ENCODE data around the gene CDHR3. TPM values are rescaled to one million over a fixed set of nuclear protein-coding genes. Genes with fewer than 3 reads are reported as not detected.

CDHR3 gene
- total RNA-seq, 1 experiment from 2014 or later: 5.0 TPM

DNA sequence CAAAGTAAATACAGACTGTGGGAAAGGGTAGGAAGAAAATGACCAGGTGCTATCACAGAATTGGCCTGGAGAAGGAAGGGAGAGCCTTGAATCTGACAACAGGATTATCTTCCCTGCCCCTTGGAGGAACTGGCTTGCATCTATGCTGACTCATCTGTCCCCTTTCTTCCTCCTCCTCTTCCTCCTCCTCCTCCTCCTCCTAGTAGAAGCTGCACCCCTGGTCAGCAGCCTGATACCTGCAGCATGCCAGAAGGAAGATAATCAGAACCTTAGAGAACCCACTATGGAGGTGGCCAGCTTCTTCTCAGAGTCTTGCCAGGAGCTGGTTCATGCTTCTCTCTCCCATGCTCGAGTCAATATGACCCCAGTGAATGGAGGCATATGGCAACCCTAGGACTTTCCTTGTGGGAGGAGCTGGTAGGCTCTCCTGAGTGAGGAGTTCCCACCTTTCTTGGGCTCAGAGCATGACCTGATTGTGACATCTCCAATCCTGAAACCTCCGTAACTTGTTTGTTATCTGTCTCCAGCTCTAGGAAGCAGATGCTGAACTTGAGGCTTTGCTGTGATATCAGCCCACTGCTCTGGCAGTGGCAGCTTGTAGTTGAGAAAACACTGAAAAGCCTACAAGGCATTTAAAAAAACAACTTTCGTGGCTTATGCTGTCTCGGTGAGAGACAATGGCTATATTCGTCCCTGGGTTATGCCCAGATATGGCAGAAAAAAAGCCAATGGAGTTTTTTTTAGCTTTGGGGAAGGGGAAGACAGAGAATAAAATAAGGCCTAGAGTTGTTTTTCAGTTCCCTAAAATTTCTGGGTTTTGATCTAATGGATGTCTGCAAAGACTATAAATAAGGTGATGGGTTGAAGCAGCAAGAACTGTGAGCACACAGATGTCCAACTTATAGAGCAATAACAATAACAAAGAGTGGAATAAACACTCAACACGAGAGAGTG lies 60.6 kb downstream of the CDHR3 start:
- DNase-seq (ENCODE audit: low read depth): no peak

DNA sequence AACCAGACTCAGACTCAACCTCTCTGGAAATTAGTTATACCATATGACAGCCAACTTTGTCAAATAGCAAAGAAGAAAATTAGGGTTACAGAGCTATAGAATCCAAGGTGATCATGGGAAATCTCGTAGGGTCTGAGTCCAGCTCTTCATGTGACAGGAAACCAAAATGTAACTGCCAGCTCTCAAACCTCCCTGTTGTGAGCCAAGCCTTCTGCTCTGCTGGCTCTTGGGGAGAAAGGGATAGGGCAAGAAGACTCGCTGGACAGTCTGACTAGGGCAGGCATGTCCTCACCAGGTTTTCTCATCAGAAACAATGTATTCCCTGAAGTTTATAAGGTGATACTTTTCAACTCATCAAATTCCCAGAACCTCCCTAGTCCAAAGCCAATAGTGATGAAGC lies 63.0 kb downstream of the CDHR3 start:
- no peak for DNase-seq (ENCODE audit: low read depth)

DNA sequence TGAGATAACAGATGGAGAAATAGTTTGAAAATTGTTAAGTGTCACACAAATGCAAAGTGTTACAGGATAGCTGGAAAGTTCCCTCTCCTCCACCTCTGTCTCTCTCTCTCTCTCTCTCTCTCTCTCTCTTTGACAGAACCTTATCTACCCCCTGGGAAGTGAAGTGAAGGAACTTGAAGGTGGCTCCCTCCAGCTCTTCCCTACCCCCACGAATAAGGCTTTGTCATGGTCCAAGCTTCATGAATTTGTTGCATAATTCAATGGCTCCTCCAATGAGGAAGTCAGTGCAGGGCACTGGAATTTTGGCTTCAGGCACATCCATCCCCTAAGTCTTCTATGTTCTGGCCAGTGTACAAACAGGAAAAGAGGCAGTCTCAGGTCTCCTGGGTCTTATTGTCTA lies 66.4 kb downstream of the CDHR3 start:
- no peak for DNase-seq (ENCODE audit: low read depth)

DNA sequence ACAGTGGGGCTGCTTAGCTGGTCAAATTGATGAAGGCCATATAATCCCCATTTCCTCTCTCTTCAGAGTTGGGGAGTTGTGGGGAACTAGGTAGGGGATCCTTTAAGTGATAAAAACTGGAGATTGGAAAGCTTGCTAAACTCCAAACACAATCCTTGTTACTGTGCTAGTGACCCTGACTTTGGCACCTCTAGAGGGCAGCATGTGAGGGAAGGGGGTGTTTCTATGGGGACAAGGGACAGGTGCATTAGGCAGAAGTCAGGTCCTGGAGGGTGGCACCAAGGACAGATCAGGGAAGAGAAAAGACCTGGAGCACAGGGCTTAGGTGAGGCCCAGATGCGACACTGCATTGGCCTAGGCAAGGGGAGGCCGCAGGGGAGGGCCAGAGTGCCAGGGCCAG lies 66.9 kb downstream of the CDHR3 start:
- DNase-seq (ENCODE audit: low read depth): no peak

DNA sequence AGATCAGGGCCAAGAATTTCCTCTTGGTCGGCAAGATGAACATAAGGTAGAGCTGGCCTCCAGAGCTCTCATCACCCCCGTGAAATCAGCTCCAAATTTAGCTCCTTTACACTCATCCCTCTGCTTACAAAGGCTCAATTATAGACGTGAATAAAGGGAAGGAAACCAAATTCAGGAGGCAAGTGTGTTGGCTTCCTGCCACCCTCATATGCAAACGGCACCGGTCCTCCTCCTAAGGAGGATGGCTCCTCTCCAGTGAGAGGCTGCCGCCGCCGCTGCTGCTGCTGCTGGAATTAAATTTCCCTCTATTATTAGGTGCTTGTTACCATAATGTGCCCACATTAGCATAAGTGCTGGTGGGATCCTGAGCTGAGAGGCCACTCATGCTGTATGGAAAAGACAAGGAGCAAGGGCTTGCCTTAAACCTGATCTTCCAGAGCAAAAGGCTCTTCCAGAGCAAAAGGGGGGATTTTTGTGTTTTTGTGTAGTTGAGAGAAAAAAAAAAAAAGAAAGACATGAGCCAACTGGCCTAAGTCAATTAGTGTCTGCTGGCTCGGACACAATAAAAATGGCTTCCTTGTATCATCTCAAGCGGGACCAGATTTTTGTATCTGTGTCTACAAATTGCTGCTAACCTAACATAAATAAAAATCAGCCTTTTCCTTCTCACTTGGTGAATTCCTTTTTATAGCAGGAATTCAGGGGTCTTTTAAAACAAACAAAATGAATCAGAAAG lies 68.4 kb downstream of the CDHR3 start:
- DNase-seq (ENCODE audit: low read depth): no peak

DNA sequence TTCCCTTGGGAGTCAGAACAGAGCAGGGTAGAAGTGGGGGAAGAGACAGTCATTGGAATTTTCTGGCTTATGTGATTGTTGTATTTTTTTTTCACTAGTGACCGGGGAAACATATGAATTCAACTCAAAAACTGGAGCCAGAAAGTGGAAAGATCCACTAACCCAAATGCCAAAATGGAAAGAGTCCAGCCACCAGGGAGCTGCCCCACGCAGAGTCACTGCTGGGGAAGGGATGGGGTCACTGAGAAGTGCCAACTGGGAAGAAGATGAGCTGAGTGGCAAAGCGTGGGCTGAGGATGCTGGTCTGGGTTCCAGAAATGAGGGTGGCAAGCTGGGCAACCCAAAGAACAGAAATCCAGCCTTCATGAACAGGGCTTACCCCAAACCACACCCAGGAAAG lies 69.2 kb downstream of the CDHR3 start:
- DNase-seq (ENCODE audit: low read depth): no peak

DNA sequence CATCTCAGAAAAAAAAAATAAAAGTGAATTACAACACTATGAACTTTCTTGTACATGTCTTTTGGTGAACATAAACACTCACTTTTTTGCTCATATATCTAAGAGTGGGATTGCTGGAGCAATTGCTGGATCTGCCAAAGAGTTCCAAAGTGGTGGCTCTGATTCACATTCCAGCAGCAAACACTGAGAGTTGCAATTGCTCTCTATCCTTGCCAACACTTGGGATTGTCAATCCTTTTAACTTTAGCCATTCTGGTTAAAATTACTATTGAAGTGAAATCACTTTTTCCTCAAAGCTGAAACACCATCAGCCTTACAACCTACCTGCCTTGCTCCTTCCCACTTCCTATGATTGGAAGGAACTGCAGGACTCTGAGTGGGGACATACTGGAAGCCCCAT lies 70.7 kb downstream of the CDHR3 start:
- no peak for DNase-seq (ENCODE audit: low read depth)

DNA sequence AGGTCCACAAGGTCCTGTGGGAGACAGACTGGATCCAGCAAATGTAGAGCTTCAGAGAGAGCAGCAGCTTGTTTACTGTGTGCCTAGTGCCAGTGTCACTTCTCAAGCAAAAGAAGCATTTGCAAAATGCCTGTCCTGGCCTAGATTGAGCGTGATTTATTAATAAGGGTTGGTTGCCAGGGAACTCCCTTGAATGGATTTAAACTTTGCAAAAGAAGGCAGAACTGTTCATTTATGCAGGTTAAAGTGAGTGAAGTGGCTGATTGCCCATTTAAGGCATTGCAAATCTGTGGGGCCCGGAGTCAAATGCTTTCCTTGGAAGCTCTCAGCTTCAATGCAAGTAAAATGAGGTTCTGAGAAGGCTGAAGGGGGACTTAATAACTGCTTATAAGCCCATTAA lies 71.3 kb downstream of the CDHR3 start:
- DNase-seq (ENCODE audit: low read depth): no peak

DNA sequence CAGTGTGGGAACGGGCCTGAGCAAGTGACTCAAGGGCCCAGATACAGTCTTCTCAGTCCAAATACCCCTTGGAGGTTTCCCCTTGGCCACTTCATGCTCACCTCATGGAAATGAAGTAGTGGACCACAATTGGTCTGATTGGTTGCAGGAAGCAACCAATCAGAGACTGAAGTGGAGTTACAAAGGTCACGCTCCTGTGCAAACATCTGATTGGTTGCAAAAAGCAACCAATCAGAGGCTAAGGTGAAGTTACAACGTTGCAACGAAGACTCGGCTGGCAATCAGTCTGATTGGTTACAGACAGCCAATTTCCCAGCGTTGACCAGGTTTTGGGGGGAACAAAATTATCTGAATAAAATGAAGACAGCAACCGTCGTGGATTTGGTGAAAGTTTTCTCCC lies 72.5 kb downstream of the CDHR3 start:
- DNase-seq (ENCODE audit: low read depth): no peak

DNA sequence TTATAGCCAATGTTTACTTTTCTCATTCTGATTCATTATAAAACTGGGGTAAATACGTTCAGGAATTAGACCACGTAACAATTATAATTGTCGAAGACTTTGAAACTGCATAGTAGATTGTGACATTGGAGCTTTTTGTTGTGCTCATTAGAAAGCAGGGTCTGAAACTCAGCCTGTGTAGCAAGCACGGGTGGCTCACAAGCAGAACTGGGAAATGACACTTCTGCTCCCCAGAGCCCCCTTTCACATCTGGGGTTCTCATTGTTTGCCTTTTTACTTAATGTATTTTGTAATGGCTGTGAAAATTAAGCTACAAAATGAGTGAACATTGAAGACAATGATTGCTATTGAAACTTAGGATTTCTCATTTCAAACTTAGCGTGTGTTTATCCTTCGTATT lies 72.9 kb downstream of the CDHR3 start:
- DNase-seq (ENCODE audit: low read depth): no peak

DNA sequence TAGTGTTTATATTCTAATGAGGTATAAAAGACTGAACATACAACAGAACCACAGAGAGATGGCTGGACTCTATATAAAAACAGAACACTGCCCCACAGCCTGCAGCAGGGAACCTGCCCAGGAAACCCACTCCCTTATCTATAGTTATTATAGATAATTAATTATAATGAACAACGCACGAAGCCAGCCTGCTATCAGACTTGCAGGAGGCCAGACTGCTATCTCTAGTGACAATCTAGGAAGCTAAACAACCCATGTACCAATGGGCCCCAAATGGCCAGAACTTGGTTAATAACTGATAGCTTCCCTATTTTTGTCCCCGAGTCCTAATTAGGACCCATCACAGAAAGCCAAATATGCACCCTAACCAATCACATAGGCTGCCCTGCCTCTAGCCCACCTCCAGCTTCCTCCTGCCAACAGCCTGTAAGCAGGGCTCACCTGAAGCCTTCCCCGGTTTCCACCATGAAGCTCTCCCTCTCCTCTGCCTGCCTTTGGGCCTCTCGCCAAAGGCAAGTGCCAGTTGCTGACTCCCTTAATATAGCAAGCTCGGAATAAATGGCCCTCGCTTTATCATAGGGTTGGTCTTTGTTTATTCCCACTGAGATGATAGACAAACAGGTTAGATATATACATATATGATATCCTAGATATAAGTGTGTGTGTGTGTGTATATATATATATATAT lies 74.6 kb downstream of the CDHR3 start:
- no peak for DNase-seq (ENCODE audit: low read depth)

DNA sequence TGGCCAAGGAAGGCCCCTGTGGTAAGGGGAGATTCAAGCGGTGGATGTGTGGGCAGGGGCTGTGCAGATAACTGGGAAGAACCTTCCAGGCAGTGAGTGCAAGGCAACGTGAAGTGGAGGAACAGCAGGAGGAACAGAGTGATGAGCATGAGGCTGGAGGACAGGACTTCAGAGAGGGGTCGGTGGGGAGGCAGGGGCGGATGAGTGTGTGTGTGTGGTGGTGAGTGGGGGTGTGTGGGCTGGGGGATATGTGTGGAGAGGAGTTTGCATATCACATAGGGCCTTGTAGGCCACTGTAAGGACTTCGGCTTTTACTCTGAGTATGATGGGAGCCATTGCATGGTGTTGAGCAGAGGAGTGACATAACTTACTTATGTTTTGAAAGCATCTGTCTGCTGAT lies 75.2 kb downstream of the CDHR3 start:
- DNase-seq (ENCODE audit: low read depth): no peak

DNA sequence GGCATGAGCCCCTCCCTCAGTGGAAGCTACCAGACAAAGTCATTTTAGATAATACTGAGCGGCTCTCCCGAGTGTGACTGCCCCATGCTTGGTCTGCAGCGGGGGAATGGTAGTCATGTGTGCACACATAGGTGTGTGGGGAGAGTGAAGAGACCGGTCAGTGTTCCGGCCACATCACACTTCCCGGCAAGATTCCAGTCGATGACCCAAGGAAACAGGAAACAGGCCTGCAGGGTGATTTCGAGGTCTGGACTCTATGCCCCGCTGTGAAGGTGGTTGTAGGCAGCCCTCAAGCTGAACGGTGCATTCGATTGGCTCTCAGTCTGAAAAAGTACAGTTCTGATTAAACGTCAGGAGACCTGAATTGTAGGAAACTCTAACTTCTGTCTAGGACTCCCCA lies 75.9 kb downstream of the CDHR3 start:
- DNase-seq (ENCODE audit: low read depth): no peak

DNA sequence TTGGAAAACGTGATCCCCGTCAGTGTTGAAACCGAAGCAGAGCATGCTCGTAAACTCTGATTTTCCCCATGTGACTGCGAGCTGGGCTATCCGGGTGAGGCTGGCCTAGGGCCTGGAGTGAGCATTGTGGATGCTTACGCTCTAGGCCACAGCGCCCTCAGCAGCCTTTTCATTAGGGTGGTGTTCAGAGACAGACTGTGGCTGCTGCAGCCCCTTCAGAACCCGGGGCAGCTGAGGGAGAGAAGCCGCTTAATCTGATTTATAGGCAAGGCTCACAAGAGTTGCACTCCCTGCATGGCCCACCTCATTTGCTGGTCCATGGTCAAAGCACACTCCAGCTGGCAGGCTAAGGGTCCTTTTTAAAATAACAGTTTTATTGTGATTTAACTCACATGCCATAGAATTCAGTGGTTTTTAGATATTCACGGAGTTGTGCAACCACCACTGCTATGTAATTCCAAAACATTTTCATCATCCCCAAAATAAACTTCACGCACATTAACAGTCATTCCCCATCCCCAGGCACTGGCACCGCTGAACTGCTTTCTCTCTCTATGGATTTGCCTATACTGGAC lies 76.5 kb downstream of the CDHR3 start:
- DNase-seq (ENCODE audit: low read depth): no peak

DNA sequence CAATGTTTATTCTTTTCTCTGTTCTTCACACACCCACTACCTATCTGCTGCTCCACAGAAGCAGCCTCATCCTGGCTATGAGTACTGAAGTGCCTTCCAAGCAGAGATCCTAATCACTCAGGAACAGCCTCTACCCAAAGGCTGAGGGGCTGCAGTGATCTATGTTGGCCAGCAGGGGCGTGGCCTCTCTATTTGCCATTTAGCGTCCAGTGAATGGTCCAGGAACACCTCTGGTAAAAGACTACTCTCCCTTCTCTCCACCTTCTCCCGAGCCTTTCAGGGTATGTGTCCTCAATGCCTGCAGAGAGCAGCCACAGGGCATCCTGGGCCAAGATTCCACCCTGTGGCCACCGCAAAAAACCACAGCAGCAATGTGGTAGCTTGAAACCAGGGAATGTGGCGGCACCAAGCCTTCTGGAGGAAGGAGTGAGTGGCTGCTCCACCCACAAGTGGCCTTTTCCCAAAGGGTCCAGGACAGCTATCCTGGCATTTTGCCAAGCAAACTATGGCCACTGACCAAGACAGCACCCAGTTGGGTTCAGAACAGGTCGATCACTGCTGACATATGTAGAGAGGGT lies 78.2 kb downstream of the CDHR3 start:
- DNase-seq (ENCODE audit: low read depth): peak; percentile 54

DNA sequence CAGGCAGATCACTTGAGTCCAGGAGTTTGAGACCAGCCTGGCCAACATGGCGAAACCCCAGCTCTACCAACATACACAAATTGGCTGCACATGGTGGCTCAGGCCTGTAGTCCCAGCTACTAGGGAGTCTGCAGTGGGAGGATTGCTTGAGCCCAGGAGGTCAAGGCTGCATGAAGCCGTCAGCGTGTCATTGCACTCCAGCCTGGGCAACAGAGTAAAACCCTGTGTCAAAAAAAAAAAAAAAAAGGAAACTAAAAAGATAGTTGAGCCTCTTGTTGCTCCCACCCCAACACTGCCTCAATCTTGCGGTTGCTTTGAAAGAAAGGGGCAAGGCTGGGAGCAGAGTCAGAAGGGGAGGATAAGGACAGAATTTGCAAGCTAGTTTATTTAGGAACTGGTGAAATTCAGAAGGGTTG lies 79.1 kb downstream of the CDHR3 start:
- no peak for DNase-seq (ENCODE audit: low read depth)

DNA sequence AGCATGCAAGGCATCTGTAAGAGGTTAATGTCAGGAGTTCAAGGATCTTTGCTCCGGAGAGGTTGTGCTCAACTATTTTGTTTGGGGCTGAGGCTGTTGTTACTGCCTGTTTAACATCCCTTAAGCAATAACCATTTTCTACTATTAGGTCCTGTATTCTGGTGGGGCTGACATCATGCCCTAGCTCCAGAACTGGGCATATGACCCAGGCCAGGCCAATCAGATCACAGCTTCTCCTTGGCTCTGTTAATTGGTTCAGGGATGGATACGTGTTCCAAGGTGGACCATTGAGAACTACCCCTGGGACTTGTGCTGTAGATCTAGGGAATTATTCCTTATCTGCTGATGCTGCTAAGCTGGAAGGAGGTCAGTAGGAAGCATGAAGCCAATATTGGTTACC lies 82.1 kb downstream of the CDHR3 start:
- no peak for DNase-seq (ENCODE audit: low read depth)

DNA sequence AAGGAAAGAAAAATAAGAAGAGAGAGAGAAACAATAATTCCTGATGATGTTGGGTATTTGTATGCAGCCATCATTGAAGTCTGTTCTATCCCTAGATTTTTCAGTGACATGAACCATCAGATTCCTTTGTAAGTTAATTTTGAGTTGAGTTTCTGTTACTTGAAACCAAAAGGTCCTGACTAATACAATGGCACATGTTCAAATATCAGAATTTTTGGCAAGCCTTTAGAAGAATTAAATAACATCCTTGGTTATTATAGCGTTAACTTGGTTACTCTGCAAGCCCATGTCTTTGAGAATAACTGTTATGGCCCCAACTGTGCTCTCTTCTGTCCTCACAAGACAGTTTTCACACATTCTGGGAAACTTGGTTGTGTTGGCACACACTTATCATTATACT lies 82.5 kb downstream of the CDHR3 start:
- DNase-seq (ENCODE audit: low read depth): no peak

DNA sequence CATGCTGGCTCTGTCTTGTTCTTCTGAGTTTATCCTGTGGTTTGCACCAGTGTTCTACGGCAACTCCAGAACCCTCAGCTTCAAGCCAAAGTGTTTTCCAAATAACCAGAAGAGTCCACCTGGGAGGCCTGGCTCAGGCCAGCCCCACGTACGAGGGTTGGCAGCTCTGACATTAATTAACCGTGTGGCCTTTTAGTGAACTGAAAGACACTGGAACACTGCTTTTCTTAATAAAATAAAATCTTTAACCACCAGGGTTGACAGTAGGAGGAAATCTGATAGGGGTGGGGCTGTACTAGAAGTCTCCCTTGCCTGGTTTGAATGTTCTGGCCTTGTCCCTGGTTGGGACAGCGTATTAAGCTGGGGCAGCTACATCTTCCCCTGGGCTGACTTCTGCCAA lies 84.1 kb downstream of the CDHR3 start:
- no peak for DNase-seq (ENCODE audit: low read depth)

DNA sequence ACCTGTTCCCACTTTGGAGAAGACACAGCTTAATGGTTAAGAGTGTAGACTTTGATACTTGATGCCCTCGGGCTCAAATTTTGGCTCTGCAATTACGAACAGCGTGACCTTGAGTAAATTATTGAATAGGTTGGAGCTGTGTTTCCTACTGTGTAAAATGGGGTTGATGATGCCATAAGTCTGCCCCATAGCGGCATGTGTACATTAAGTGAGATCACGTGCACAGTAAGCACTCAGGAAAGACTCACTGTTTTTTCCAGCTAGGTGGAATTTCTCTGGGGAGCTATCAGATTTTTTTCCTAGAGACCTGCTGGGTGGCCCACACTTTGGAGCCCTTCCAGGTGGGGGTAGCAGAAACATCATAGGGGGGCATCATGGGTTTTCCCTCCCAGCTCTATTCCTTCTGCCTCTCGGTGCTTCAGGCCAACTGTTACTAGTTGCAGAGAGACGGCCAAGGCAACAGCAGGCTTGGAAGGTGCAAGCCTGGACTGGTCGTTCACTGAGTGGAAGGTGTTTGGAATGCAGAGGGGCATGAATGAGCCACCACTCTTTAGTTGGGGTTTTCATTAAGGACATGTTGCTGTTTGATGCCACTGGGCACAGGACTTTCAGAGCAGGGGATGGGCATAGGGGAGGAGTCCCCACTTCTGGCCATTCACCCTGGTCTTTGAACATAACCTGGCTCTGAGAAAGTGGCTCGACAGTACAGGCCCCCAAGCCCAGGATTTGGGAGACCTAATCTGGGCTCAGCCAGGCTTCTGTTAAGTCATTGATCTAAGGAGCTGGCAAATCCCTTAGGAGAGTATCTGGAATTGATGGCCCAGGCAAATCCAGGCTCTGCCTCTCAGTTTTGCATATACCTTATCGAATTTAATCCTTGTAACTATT lies 85.0 kb downstream of the CDHR3 start:
- DNase-seq (ENCODE audit: low read depth): no peak

DNA sequence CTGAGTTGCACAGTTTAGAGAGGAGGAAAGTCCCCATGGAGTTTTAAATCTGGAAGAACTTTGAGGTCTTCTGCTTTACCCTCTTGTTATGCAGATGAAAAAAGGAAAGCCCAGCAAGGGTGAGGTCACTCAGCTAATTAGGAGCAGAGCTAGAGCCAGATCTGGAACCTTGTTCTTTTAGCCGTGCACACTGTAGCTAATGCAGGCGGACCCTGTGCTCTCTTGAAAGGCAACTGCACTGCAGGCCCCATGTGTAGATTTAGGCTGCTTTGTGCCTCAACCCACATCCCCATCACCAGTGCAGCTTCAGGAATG lies 85.6 kb downstream of the CDHR3 start:
- no peak for DNase-seq (ENCODE audit: low read depth)
